GM19023 (cell line): ENCODE results near the gene ZDHHC11B.
"Not testable (repeated sequence)": the region's sequence is repeated elsewhere in the genome, so short reads cannot be mapped to it uniquely, and the experiment has no call there.

Experiments
- ATAC-seq: cut with Tn5 transposase; IDR thresholded peaks from one replicate; pipeline ENCODE4 v1.9.1; 2021; ENCODE audit warnings: mild to moderate bottlenecking, moderate library complexity; ENCODE audit not compliant: unreplicated experiment

The ZDHHC11B gene

GRCh38 chr5:688348-689010 lies 96.0 kb downstream of the ZDHHC11B start:
- ATAC-seq, result not testable (repeated sequence)

DNA sequence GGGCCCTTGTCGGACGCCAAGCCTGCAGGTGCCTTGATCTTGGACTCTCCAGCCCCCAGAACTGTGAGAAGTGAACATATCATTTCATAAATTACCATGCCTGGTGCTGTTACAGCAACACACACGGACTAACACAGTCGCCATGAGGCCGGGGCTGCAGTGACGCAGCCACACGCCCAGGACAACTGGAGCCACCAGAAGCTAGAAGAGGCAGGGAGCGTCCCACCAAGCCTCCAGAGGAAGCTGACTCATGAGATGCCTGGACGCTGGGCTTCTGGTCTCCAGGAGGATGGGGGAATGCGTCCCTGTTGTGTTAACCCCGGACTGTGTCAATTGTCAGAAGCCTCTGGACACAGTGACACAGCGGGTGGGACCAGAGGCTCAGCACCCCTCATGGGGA lies 97.6 kb downstream of the ZDHHC11B start:
- ATAC-seq, result not testable (repeated sequence)

- not testable (repeated sequence) for ATAC-seq
Measured at GRCh38 chr5:686172-686523, 98.4 kb downstream of the ZDHHC11B start.

- no peak for ATAC-seq
Measured at GRCh38 chr5:685262-686171, 99.0 kb downstream of the ZDHHC11B start.

GRCh38 chr5:684751-685216 lies 99.7 kb downstream of the ZDHHC11B start:
- ATAC-seq, result no peak

GRCh38 chr5:683551-684481 lies 100.7 kb downstream of the ZDHHC11B start:
- ATAC-seq, result no peak

DNA sequence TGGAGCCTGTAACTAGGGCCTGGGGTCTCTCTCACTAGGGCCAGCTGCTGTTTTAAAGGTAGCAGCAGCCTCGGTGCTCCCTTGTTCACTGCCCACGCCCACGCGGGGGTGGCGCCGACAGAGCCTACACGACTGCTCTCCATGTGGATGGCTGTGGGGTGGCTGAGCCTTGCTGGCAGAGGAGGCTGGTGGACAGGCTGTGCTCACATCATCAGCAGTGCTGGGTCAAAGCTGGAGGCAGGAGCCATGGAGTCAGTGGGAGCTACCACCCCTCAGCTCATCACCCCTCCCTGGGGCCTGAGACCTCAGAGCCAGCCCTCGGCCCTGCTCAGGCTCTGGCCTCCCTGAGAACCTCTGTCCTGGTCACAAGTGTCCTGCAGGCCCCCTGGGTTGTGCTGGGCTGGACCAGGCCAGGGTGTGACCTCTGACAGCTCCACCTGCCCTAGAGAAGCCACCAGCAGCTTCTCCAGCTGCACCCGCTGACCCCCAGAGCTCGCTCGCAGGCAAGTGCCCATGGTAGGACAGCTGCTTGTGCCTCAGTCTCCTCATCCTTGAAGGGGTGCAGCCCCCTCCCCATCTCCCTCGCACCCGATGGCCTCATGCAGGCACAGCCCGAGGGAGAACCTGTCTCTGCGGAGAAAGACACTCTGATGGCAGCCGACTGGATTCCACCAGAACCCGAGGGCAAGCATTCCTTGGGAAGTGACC lies 101.7 kb downstream of the ZDHHC11B start:
- ATAC-seq, result not testable (repeated sequence)

DNA sequence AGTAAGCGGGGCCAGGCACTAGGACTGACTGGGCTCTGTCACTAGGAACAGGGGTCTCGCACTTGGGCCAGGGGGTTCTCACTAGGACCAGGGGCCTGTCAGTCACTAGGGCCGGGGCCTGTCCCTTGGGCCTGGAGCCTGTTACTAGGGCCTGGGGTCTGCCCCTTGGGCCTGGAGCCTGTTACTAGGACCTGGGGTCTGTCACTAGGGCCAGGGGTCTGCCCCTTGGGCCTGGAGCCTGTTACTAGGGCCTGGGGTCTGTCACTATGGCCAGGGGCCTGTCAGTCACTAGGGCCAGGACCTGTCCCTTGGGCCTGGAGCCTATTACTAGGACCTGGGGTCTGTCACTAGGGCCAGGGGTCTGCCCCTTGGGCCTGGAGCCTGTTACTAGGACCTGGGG lies 102.3 kb downstream of the ZDHHC11B start:
- not testable (repeated sequence) for ATAC-seq

GRCh38 chr5:681317-682191 lies 103.0 kb downstream of the ZDHHC11B start:
- not testable (repeated sequence) for ATAC-seq

DNA sequence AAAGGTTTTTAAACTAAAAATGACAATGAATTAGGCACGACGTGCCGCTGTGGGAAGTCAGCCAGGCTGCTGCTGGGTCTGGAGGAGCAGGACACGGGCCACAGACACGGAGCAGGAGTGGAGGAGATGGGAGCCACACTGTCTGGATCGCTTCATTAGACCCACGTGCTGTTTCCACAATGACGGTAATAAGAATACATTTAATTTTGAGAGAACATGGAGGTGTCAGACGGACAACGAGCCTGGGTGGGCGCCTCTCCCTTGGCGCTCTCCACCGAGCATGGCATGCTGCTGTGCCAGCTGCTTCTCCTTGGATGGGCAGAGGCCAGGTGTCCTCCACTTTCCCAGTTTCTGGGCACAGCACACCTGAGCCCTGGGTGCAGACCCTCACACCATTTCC lies 103.7 kb downstream of the ZDHHC11B start:
- ATAC-seq, result not testable (repeated sequence)

GRCh38 chr5:680118-680795 lies 104.3 kb downstream of the ZDHHC11B start:
- not testable (repeated sequence) for ATAC-seq

DNA sequence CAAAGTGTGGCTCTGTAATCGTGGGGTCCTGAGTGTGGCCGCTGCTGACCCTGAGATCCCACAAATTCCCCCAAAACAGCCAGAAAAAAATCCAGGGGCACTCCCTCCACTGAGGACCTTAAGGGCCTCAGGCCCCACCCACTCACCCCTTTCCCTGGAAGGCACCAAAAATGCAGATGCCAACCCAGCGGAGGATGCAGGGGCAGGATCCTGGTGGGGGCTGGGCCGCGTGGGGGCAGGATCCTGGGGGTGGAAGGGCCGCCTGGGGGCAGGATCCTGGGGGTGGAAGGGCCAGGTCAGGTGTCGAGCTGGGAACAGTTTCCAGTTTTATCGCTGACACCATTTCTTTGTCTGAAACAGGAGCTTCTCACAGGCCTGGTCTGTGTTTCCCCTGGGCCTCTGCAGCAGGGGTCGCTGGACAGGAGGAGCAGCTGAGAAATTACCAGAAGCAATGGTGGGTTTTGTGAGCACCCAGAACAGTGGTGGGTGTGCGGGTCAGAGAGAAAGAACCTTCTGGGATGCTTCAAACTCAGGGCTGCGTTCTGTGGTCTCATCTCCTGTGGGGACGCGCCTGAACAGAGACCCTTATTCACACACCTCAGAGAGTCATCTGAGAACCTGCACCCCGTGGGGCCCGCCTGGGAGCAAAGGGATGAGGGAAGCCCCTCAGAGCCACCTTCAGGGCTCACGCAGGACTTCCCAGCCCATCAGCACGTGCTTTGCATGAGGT lies 105.2 kb downstream of the ZDHHC11B start:
- ATAC-seq, result not testable (repeated sequence)

GRCh38 chr5:678521-678920 lies 106.0 kb downstream of the ZDHHC11B start:
- not testable (repeated sequence) for ATAC-seq

GRCh38 chr5:677131-678101 lies 107.1 kb downstream of the ZDHHC11B start:
- ATAC-seq, result no peak

DNA sequence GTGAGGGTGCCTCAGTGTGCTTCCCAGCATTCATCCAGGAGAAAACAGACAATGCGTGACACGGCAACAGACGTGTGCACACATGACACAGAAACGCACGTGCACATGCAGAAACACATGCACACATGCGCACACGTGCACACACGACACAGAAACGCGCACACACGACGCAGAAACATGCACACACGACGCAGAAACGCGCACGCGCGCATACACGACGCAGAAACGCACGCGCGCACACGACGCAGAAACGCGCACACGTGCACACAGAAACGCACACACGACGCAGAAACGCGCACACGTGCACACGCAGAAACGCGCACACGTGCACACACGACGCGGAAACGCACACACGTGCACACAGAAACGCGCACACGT lies 107.8 kb downstream of the ZDHHC11B start:
- ATAC-seq, result no peak

- ATAC-seq, result no peak
Measured at GRCh38 chr5:675871-676698, 108.4 kb downstream of the ZDHHC11B start.
